Activated B cell treated with CpG ODN at 0.5 μM for 24 hours (primary cell): ENCODE measurements around the gene CRYZL1. TPM values are rescaled to one million over a fixed set of nuclear protein-coding genes. Genes with fewer than 3 reads are reported as not detected.

Experiments
- ATAC-seq: fragments of 200-7000 bp; cut with Tn5 transposase; one replicate; pipeline ENCODE4 v1.10.0; 2021; ENCODE audit warnings: low read depth, mild to moderate bottlenecking, moderate library complexity
- CTCF ChIA-PET: fragments of 350-600 bp; sonication (Branson Sonifier 250); formaldehyde crosslinking; loops from one replicate; lab custom pipeline; 2021; ENCODE audit warnings: antibody characterized with exemption; lab: Charles Lee
- POLR2A ChIA-PET: fragments of 350-600 bp; sonication (Branson Sonifier 250); formaldehyde crosslinking; loops from one replicate; lab custom pipeline; 2021; ENCODE audit warnings: antibody characterized with exemption; lab: Charles Lee
- DNase-seq: peaks from one replicate; pipeline ENCODE4 v3.0.0; 2022
- H3K27ac Mint-ChIP-seq: one replicate; pipeline ENCODE4 v1.8.0; 2020; ENCODE audit warnings: mixed read lengths
- H3K27me3 Mint-ChIP-seq: one replicate; pipeline ENCODE4 v1.8.0; 2021; ENCODE audit warnings: mixed read lengths
- H3K36me3 Mint-ChIP-seq: one replicate; pipeline ENCODE4 v1.8.0; 2021; ENCODE audit warnings: low read depth, mixed read lengths
- H3K4me1 Mint-ChIP-seq: one replicate; pipeline ENCODE4 v1.8.0; 2021; ENCODE audit warnings: mixed read lengths
- H3K4me3 Mint-ChIP-seq: one replicate; pipeline ENCODE4 v1.8.0; 2020; ENCODE audit warnings: mild to moderate bottlenecking, mixed read lengths
- H3K9me3 Mint-ChIP-seq: one replicate; pipeline ENCODE4 v1.8.0; 2020; ENCODE audit warnings: mixed read lengths
- CTCF ChIP-seq: fragments of 200-600 bp; IDR thresholded peaks from one replicate; pipeline ENCODE4 v1.8.0; 2022; ENCODE audit warnings: antibody characterized with exemption, mild to moderate bottlenecking
- intact Hi-C: fragments of 100-400 bp; cut with micrococcal nuclease; formaldehyde crosslinking; loops from one replicate; pipeline ENCODE4 v1.15.1; 2024
- total RNA-seq: library from RNA; stranded (reverse); gene quantifications from 2 replicates; pipeline ENCODE4 v1.2.3, GENCODE V29; 2022

CRYZL1 gene
- total RNA-seq: 37.1 and 46.3 TPM in 2 replicates

GRCh38 chr21:33641352-33642026 is at the start of gene CRYZL1:
TSS of gene CRYZL1 (minus strand) at chr21:33641741. CDS start at chr21:33631551, 10,190 bp downstream.
- Mint-ChIP-seq H3K27ac (peak within 1 kb of the TSS; percentile 99), H3K36me3 (peaks cover 11% of the 10 kb centered on the region), H3K27me3 (peaks cover 14% of the 10 kb centered on the region), H3K4me3 (peak within 1 kb of the TSS; percentile 98), H3K4me1 (peaks cover 19% of the 10 kb centered on the region), H3K9me3 (no peaks in the 10 kb centered on the region)
- CTCF ChIA-PET: no interaction called here
- intact Hi-C loops: loop anchor here (1.0 to 5.0 kb wide), 16 partner anchors 53 to 1984 kb away; partner anchors contain the start of genes ATP5PO, CFAP298, DNAJC28 and DONSON
- DNase-seq (peak; percentile 99), ATAC-seq (peak; percentile 78)
- TF ChIP-seq CTCF: no peak
- POLR2A ChIA-PET: interaction anchor here (0.6 to 2.0 kb wide), 5 partner anchors 53 to 870 kb away, joined by 3 to 7 read pairs (median 4); partner anchors contain the start of genes PAXBP1, SON and TMEM50B

DNA sequence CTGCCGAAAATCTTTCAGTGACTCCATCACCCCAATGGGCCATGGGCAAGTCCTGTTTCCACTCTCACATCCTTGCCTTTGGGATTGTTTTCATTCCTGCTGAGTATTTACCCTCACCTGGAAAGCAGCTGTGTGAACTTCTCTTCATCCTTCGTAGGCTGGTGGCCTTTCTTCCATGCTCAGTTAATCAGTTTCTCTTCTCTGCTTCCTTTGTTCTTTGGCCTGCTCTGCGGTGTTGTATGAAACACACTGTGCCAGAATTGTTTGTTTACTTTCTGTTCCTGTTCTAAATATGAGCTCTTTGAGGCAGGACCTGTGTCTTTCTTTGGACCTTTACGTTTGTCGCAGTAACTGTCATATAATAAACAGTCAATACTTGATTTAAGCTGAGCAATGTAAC is 49.3 kb upstream of the CRYZL1 start:
- DNase-seq (no peak), ATAC-seq (no peak)
- Mint-ChIP-seq H3K9me3 (no peaks in the 10 kb centered on the region), H3K27me3 (peaks cover 2% of the 10 kb centered on the region), H3K27ac (no peak overlapping the region), H3K4me3 (no peak overlapping the region), H3K4me1 (no peaks in the 10 kb centered on the region), H3K36me3 (no peaks in the 10 kb centered on the region)
- ChIA-PET POLR2A (interaction anchor here (0.7 kb wide), 1 partner anchor 407 kb away, joined by 3 read pairs; no protein-coding TSS in a partner anchor), CTCF (no interaction called here)
- intact Hi-C loops: no loop called here
- TF ChIP-seq CTCF: no peak

DNA sequence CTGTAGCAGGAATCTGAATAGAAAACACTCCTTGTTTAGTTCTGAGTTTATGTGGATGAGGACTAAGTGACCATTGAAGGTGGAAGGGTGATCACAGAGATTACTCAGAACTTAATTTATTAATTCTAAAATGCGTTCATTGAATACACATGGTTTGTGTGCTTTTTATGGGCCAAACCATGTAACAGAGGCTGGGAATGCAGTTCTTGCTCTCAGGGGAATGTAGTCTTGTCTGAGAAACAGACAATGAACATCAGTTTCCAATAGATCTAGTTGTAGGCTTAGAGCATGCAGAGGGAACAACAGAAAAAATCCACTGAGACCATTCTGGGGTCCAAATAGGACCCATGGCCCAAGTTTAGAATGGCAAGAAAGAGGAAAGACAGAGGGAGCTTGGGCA is 46.8 kb upstream of the CRYZL1 start:
- H3K9me3 Mint-ChIP-seq: no peaks in the 10 kb centered on the region
- no peak overlapping the region for H3K4me3 Mint-ChIP-seq
- no peak for TF ChIP-seq CTCF
- no peak overlapping the region for H3K27ac Mint-ChIP-seq
- H3K36me3 Mint-ChIP-seq: no peaks in the 10 kb centered on the region
- intact Hi-C loops: no loop called here
- H3K27me3 Mint-ChIP-seq: peaks cover 2% of the 10 kb centered on the region
- CTCF ChIA-PET: no interaction called here
- POLR2A ChIA-PET: interaction anchor here (0.7 kb wide), 1 partner anchor 311 kb away, joined by 4 read pairs; no protein-coding TSS in a partner anchor
- ATAC-seq (no peak), DNase-seq (no peak)
- no peaks in the 10 kb centered on the region for H3K4me1 Mint-ChIP-seq

DNA sequence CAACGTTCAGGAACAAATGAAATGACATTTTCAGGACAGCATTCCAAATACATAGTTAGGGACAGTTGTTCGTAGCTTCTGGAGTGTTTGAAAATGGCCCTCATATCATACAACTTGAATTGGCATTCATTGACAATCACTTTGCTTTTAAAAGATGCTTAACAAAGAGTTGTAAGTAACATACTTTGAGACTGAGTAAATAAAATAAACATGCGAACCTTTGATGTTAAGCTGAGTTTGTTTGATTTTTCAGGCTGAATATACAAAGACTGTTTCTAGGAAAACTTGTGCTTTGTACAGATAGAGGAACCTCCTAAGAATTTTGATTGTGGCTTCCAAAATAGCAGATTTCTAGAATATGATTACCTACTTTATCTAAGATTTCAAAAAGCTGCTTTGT is 46.1 kb upstream of the CRYZL1 start:
- intact Hi-C loops: no loop called here
- Mint-ChIP-seq H3K4me3 (no peak overlapping the region), H3K9me3 (no peaks in the 10 kb centered on the region), H3K4me1 (no peaks in the 10 kb centered on the region), H3K36me3 (no peaks in the 10 kb centered on the region), H3K27me3 (peaks cover 10% of the 10 kb centered on the region), H3K27ac (no peak overlapping the region)
- ChIA-PET CTCF (no interaction called here), POLR2A (no interaction called here)
- ATAC-seq (no peak), DNase-seq (no peak)
- no peak for TF ChIP-seq CTCF

- no peak for TF ChIP-seq CTCF
- no peak overlapping the region for H3K4me3 Mint-ChIP-seq
- no peaks in the 10 kb centered on the region for H3K4me1 Mint-ChIP-seq
- H3K36me3 Mint-ChIP-seq: no peaks in the 10 kb centered on the region
- POLR2A ChIA-PET: no interaction called here
- intact Hi-C loops: no loop called here
- DNase-seq: no peak
- no peaks in the 10 kb centered on the region for H3K9me3 Mint-ChIP-seq
- no peak for ATAC-seq
- no peak overlapping the region for H3K27ac Mint-ChIP-seq
- peaks cover 10% of the 10 kb centered on the region for H3K27me3 Mint-ChIP-seq
- CTCF ChIA-PET: no interaction called here
Observed at GRCh38 chr21:33686386-33686785, 44.8 kb upstream of the CRYZL1 start.
